ENCODE measurements around the gene GANC. TPM values are rescaled to one million over a fixed set of nuclear protein-coding genes. Genes with fewer than 3 reads are reported as not detected.
A peak's percentile ranks its signal among the peaks of the same experiment; 100 is the strongest.

GANC gene
- polyA plus RNA-seq, 3 donors, result 14.5 to 24.4 (median 21.1) TPM

DNA sequence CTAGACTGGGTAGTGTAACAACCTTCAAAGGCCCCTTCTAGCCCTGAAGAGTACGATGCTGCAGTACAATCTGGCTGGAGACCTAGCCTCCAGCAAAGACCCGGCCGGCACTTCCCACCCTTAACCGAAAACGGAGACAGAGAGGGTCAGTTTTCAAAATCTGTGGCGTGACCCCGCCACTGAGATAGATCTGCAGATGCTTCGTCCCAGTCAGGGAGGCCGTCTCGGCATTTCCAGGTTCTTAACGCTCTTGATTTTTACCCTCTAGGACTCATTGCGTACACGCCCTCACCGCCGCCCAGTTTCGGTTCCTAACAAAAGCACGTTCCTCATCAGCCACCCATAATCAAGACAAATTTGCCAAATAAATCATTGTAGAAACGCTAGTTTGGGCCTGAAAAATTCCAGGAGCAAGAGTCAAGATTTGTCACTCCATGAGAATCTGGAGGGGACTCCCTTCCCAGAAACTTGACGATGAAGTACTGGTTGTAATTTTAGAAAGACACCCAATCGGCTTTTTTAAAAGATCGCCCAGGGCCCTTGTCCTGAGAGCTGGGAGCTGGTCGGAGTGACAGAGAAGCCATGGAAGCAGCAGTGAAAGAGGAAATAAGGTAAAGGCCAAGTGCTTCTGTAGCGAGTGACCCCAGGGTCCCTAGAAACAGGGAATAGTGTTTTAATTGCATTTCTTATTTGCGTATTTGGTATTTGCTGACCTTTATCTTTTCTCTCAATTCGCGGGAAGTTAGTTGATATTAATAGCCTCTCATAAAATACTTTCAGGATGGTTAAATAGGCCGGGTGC lies 1.1 kb downstream of the GANC start:
- Histone ChIP-seq H3K4me1 (ENCODE audit: control insufficient read depth in 1 of 2, insufficient read depth in 2 of 2, low read length in 2 of 2) (peaks cover 38 to 56% of the 10 kb centered on the region in 2 donors), H3K27ac (ENCODE audit: low read depth in 1 of 2, low read length in 2 of 2) (peak overlapping the region; percentile 91 to 93), H3K36me3 (replicated peaks in 1 of 2; ENCODE audit: control insufficient read depth in 1 of 2, insufficient read depth in 2 of 2, low read length in 2 of 2) (peaks cover 9 to 21% of the 10 kb centered on the region in 2 donors), H3K9me3 (replicated peaks in 1 of 2; ENCODE audit: control insufficient read depth in 1 of 2, insufficient read depth in 1 of 2, low read length in 2 of 2) (no peaks in the 10 kb centered on the region), H3K27me3 (ENCODE audit: control insufficient read depth in 2 of 2, insufficient read depth in 2 of 2, low read length in 2 of 2) (no peaks in the 10 kb centered on the region), H3K9ac (ENCODE audit: insufficient read depth, low read length, poor library complexity, severe bottlenecking) (peak overlapping the region; percentile 77), H3K79me2 (ENCODE audit: insufficient read depth, low read length) (peaks cover 72% of the 10 kb centered on the region), H3K4me2 (replicated peaks; ENCODE audit: extremely low read depth, low read length, poor library complexity, severe bottlenecking) (peak overlapping the region; percentile 91), H4K20me1 (ENCODE audit: insufficient read depth, low read length) (peaks cover 36% of the 10 kb centered on the region), H2AFZ (ENCODE audit: insufficient read depth, low read depth, low read length, poor library complexity, severe bottlenecking) (peak overlapping the region; percentile 79), H3K4me3 (replicated peaks in 1 of 3; ENCODE audit: low read depth in 2 of 3, low read length in 3 of 3) (peak overlapping the region; percentile 78 to 93 (median 84))
- H3K27ac Mint-ChIP-seq, result peak overlapping the region; percentile 97 to 99 (median 99)
- intact Hi-C loops (cut with micrococcal nuclease), result loop anchor here in 1 of 2 donors (10.0 kb wide), 1 partner anchor 201 kb away; no protein-coding TSS in a partner anchor
- WGBS (ENCODE audit: insufficient coverage), result 0% methylated on average over 21 of the region's 27 CpGs
- H3K9me3 Mint-ChIP-seq, result peaks cover 0 to 2% (median 0%) of the 10 kb centered on the region in 7 donors
- TF ChIP-seq, protein P1, sequence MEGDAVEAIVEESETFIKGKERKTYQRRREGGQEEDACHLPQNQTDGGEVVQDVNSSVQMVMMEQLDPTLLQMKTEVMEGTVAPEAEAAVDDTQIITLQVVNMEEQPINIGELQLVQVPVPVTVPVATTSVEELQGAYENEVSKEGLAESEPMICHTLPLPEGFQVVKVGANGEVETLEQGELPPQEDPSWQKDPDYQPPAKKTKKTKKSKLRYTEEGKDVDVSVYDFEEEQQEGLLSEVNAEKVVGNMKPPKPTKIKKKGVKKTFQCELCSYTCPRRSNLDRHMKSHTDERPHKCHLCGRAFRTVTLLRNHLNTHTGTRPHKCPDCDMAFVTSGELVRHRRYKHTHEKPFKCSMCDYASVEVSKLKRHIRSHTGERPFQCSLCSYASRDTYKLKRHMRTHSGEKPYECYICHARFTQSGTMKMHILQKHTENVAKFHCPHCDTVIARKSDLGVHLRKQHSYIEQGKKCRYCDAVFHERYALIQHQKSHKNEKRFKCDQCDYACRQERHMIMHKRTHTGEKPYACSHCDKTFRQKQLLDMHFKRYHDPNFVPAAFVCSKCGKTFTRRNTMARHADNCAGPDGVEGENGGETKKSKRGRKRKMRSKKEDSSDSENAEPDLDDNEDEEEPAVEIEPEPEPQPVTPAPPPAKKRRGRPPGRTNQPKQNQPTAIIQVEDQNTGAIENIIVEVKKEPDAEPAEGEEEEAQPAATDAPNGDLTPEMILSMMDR (IDR thresholded peaks at IDR 0.05), result no peak
- H3K27me3 Mint-ChIP-seq (ENCODE audit: low read depth in 3 of 3), result peaks cover 0 to 2% (median 0%) of the 10 kb centered on the region in 3 donors
- peak; percentile 71 to 77 (median 72) for DNase-seq
- peaks cover 42% of the 10 kb centered on the region for H3K4me1 Mint-ChIP-seq
- peak overlapping the region; percentile 96 to 99 for H3K4me3 Mint-ChIP-seq
- peaks cover 7 to 32% of the 10 kb centered on the region in 2 donors for H3K36me3 Mint-ChIP-seq

DNA sequence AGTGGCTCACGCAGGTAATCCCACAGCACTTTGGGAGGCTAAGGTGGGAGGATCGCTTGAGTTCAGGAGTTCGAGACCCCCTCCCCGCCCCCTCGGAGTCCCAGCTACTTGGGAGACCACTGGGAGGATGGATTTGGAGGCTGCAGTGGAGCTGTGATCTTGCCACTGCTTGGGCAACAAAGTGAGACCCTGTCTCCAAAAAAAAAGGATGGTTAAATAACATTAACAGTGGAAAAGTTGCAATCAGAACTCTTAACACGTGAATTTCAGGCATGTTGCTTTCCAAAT lies 1.6 kb downstream of the GANC start:
- H3K27ac ChIP-seq (ENCODE audit: low read depth in 1 of 2, low read length in 2 of 2), result peak overlapping the region; percentile 91 to 93
- WGBS (ENCODE audit: insufficient coverage), result 66% methylated on average over 4 of the region's 6 CpGs
- H3K9ac ChIP-seq (ENCODE audit: insufficient read depth, low read length, poor library complexity, severe bottlenecking), result peak overlapping the region; percentile 77
- peaks cover 0 to 2% (median 0%) of the 10 kb centered on the region in 3 donors for H3K27me3 Mint-ChIP-seq (ENCODE audit: low read depth in 3 of 3)
- peaks cover 8 to 28% of the 10 kb centered on the region in 2 donors for H3K36me3 Mint-ChIP-seq
- H3K27ac Mint-ChIP-seq, result peak overlapping the region; percentile 97 to 99 (median 99)
- H3K36me3 ChIP-seq (replicated peaks in 1 of 2; ENCODE audit: control insufficient read depth in 1 of 2, insufficient read depth in 2 of 2, low read length in 2 of 2), result peaks cover 9 to 17% of the 10 kb centered on the region in 2 donors
- no peaks in the 10 kb centered on the region for H3K27me3 ChIP-seq (ENCODE audit: control insufficient read depth in 2 of 2, insufficient read depth in 2 of 2, low read length in 2 of 2)
- peak overlapping the region; percentile 91 for H3K4me2 ChIP-seq (replicated peaks; ENCODE audit: extremely low read depth, low read length, poor library complexity, severe bottlenecking)
- H3K4me3 Mint-ChIP-seq, result peak overlapping the region; percentile 96 to 99
- intact Hi-C loops (cut with micrococcal nuclease), result loop anchor here in 1 of 2 donors (10.0 kb wide), 1 partner anchor 200 kb away; no protein-coding TSS in a partner anchor
- peaks cover 0 to 2% (median 0%) of the 10 kb centered on the region in 7 donors for H3K9me3 Mint-ChIP-seq
- DNase-seq, result no peak
- peak overlapping the region; percentile 78 to 93 (median 84) for H3K4me3 ChIP-seq (replicated peaks in 1 of 3; ENCODE audit: low read depth in 2 of 3, low read length in 3 of 3)
- TF ChIP-seq, protein P1 (IDR thresholded peaks at IDR 0.05), result no peak
- H2AFZ ChIP-seq (ENCODE audit: insufficient read depth, low read depth, low read length, poor library complexity, severe bottlenecking), result peak overlapping the region; percentile 79
- no peaks in the 10 kb centered on the region for H3K9me3 ChIP-seq (replicated peaks in 1 of 2; ENCODE audit: control insufficient read depth in 1 of 2, insufficient read depth in 1 of 2, low read length in 2 of 2)
- peaks cover 67% of the 10 kb centered on the region for H3K79me2 ChIP-seq (ENCODE audit: insufficient read depth, low read length)
- H4K20me1 ChIP-seq (ENCODE audit: insufficient read depth, low read length), result peaks cover 31% of the 10 kb centered on the region
- H3K4me1 ChIP-seq (ENCODE audit: control insufficient read depth in 1 of 2, insufficient read depth in 2 of 2, low read length in 2 of 2), result peaks cover 44 to 61% of the 10 kb centered on the region in 2 donors
- H3K4me1 Mint-ChIP-seq, result peaks cover 48% of the 10 kb centered on the region

Measured in CD14-positive monocyte (primary cell).